ENCODE results near the gene DSC1. TPM values are rescaled to one million over a fixed set of nuclear protein-coding genes. Genes with fewer than 3 reads are reported as not detected.

The DSC1 gene, protein sequence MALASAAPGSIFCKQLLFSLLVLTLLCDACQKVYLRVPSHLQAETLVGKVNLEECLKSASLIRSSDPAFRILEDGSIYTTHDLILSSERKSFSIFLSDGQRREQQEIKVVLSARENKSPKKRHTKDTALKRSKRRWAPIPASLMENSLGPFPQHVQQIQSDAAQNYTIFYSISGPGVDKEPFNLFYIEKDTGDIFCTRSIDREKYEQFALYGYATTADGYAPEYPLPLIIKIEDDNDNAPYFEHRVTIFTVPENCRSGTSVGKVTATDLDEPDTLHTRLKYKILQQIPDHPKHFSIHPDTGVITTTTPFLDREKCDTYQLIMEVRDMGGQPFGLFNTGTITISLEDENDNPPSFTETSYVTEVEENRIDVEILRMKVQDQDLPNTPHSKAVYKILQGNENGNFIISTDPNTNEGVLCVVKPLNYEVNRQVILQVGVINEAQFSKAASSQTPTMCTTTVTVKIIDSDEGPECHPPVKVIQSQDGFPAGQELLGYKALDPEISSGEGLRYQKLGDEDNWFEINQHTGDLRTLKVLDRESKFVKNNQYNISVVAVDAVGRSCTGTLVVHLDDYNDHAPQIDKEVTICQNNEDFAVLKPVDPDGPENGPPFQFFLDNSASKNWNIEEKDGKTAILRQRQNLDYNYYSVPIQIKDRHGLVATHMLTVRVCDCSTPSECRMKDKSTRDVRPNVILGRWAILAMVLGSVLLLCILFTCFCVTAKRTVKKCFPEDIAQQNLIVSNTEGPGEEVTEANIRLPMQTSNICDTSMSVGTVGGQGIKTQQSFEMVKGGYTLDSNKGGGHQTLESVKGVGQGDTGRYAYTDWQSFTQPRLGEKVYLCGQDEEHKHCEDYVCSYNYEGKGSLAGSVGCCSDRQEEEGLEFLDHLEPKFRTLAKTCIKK
- not detected for total RNA-seq

- no peak for ATAC-seq (replicated peaks)
- no peak within 1 kb of the TSS for H3K4me3 Mint-ChIP-seq
- H3K27me3 Mint-ChIP-seq, result no peaks in the 10 kb centered on the region
- no peak within 1 kb of the TSS for H3K27ac Mint-ChIP-seq
- H3K4me1 Mint-ChIP-seq, result no peaks in the 10 kb centered on the region
- H3K9me3 Mint-ChIP-seq, result peaks cover 4% of the 10 kb centered on the region
- no peaks in the 10 kb centered on the region for H3K36me3 Mint-ChIP-seq (ENCODE audit: low read depth)
Measured at GRCh38 chr18:31162825-31163435, at the start of gene DSC1. DSC1 (minus strand) TSS chr18:31162856; CDS start chr18:31162594, 262 bp downstream.

- H3K4me3 Mint-ChIP-seq, result no peak overlapping the region
- peaks cover 4% of the 10 kb centered on the region for H3K9me3 Mint-ChIP-seq
- no peak for ATAC-seq (replicated peaks)
- H3K36me3 Mint-ChIP-seq (ENCODE audit: low read depth), result no peaks in the 10 kb centered on the region
- no peaks in the 10 kb centered on the region for H3K4me1 Mint-ChIP-seq
- no peak overlapping the region for H3K27ac Mint-ChIP-seq
- H3K27me3 Mint-ChIP-seq, result no peaks in the 10 kb centered on the region
Measured at GRCh38 chr18:31211047-31211446, 48.4 kb upstream of the DSC1 start.

DNA sequence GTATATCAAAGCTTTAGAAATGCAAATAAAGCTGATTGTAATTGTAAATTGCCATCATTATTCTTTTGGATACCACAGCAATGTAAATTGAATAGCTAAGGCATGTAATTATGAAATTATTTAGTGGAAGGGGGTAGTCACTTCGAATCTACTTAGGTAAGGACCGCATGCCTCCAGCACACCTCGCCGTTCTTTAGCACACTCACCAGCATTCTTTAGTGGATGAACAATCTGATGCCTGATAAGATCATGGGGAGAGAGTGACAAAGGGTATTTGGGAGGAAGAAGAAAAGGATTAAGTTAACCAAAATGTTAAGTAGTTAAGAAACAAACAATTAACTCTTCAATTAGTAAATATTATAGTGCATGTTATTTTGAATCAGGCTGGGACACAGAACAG is 46.4 kb upstream of the DSC1 start:
- no peak for ATAC-seq (replicated peaks)
- Mint-ChIP-seq H3K36me3 (ENCODE audit: low read depth) (no peaks in the 10 kb centered on the region), H3K27ac (no peak overlapping the region), H3K4me3 (no peak overlapping the region), H3K9me3 (peaks cover 4% of the 10 kb centered on the region), H3K4me1 (no peaks in the 10 kb centered on the region), H3K27me3 (no peaks in the 10 kb centered on the region)

GRCh38 chr18:31207391-31207790 is 44.7 kb upstream of the DSC1 start:
- H3K27ac Mint-ChIP-seq, result no peak overlapping the region
- H3K9me3 Mint-ChIP-seq, result peaks cover 7% of the 10 kb centered on the region
- no peaks in the 10 kb centered on the region for H3K36me3 Mint-ChIP-seq (ENCODE audit: low read depth)
- H3K27me3 Mint-ChIP-seq, result no peaks in the 10 kb centered on the region
- no peak overlapping the region for H3K4me3 Mint-ChIP-seq
- no peak for ATAC-seq (replicated peaks)
- no peaks in the 10 kb centered on the region for H3K4me1 Mint-ChIP-seq

GRCh38 chr18:31206787-31207381 is 44.2 kb upstream of the DSC1 start:
- no peaks in the 10 kb centered on the region for H3K36me3 Mint-ChIP-seq (ENCODE audit: low read depth)
- no peak overlapping the region for H3K4me3 Mint-ChIP-seq
- ATAC-seq (replicated peaks), result no peak
- no peaks in the 10 kb centered on the region for H3K27me3 Mint-ChIP-seq
- H3K27ac Mint-ChIP-seq, result no peak overlapping the region
- H3K9me3 Mint-ChIP-seq, result peaks cover 7% of the 10 kb centered on the region
- no peaks in the 10 kb centered on the region for H3K4me1 Mint-ChIP-seq

DNA sequence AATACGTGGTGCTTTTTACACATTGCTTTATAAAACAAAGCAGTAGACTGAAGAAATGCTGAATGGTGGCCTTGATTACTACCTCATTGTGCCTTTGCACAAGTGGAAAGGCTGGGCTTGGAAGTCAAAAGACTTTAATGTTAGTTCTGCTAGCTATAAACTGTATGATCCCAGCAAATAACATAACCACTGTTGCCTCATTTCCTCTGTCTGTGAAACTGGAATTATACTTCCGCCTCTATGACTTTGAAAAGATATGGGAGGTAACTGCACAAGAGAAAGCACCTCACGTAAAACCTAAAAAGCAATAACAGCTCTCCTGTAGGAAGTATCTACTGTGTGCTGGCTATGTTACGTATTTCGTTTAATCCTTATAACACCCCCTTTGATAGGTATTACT is 43.4 kb upstream of the DSC1 start:
- Mint-ChIP-seq H3K27me3 (no peaks in the 10 kb centered on the region), H3K27ac (no peak overlapping the region), H3K36me3 (ENCODE audit: low read depth) (no peaks in the 10 kb centered on the region), H3K4me1 (no peaks in the 10 kb centered on the region), H3K4me3 (no peak overlapping the region), H3K9me3 (peaks cover 7% of the 10 kb centered on the region)
- no peak for ATAC-seq (replicated peaks)

DNA sequence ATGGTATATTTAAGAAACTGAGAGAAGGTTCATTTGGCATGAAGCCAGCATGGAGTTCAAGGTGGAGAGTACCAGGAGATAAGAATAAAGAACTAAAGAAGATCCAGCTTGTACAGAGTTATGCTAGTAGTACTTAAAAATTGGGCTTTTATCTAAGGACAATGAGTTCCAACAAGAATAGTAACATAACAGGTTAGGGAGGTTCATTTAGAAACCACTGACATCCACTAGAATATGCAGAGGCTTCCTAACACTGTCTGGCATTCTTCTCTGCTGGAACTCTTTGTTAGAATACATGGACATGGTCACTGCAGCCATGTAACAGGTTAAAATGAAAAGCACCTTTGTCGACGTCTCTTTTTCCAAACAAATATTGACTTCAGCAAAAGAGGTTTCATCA is 42.6 kb upstream of the DSC1 start:
- Mint-ChIP-seq H3K9me3 (peaks cover 11% of the 10 kb centered on the region), H3K27me3 (no peaks in the 10 kb centered on the region)
- ATAC-seq (replicated peaks), result no peak

DNA sequence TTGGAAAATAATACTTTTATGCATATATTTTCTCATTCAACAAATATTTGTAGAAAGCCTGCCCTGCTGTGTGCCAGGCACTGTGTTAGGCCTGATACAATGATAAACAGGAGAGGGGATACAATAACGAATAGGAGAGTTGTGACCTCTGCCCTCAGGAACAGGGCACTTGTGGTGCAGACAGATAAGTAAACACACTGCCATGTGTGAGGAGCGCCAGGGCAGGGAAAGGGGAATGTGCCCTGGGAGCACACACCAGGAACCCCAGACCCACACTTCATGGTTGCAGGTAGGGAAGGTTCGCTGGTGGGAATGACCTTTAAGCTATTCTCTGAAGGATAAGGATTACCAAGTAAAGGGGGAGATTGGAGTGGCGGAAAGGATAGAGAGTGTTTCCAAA is 42.2 kb upstream of the DSC1 start:
- peaks cover 11% of the 10 kb centered on the region for H3K9me3 Mint-ChIP-seq
- no peak overlapping the region for H3K27ac Mint-ChIP-seq
- no peaks in the 10 kb centered on the region for H3K27me3 Mint-ChIP-seq
- H3K4me3 Mint-ChIP-seq, result no peak overlapping the region
- no peaks in the 10 kb centered on the region for H3K36me3 Mint-ChIP-seq (ENCODE audit: low read depth)
- ATAC-seq (replicated peaks), result no peak
- H3K4me1 Mint-ChIP-seq, result no peaks in the 10 kb centered on the region

More for the DNA sequence above, 42.6 kb upstream of the DSC1 start:
- Mint-ChIP-seq H3K36me3 (ENCODE audit: low read depth) (no peaks in the 10 kb centered on the region), H3K27ac (no peak overlapping the region), H3K4me1 (no peaks in the 10 kb centered on the region), H3K4me3 (no peak overlapping the region)

GRCh38 chr18:31204166-31204565 is 41.5 kb upstream of the DSC1 start:
- Mint-ChIP-seq H3K36me3 (ENCODE audit: low read depth) (no peaks in the 10 kb centered on the region), H3K27me3 (no peaks in the 10 kb centered on the region), H3K4me3 (no peak overlapping the region), H3K9me3 (peaks cover 11% of the 10 kb centered on the region), H3K27ac (no peak overlapping the region), H3K4me1 (no peaks in the 10 kb centered on the region)
- no peak for ATAC-seq (replicated peaks)

GRCh38 chr18:31203794-31204148 is 41.1 kb upstream of the DSC1 start:
- Mint-ChIP-seq H3K9me3 (peaks cover 11% of the 10 kb centered on the region), H3K36me3 (ENCODE audit: low read depth) (no peaks in the 10 kb centered on the region), H3K27me3 (no peaks in the 10 kb centered on the region), H3K27ac (no peak overlapping the region), H3K4me1 (no peaks in the 10 kb centered on the region), H3K4me3 (no peak overlapping the region)
- ATAC-seq (replicated peaks), result no peak

GRCh38 chr18:31203096-31203793 is 40.6 kb upstream of the DSC1 start:
- H3K9me3 Mint-ChIP-seq, result peaks cover 11% of the 10 kb centered on the region
- no peak overlapping the region for H3K27ac Mint-ChIP-seq
- H3K4me3 Mint-ChIP-seq, result no peak overlapping the region
- no peaks in the 10 kb centered on the region for H3K4me1 Mint-ChIP-seq
- H3K27me3 Mint-ChIP-seq, result no peaks in the 10 kb centered on the region
- no peak for ATAC-seq (replicated peaks)
- H3K36me3 Mint-ChIP-seq (ENCODE audit: low read depth), result no peaks in the 10 kb centered on the region

- H3K27ac Mint-ChIP-seq, result no peak overlapping the region
- no peaks in the 10 kb centered on the region for H3K4me1 Mint-ChIP-seq
- no peak overlapping the region for H3K4me3 Mint-ChIP-seq
- no peak for ATAC-seq (replicated peaks)
- no peaks in the 10 kb centered on the region for H3K27me3 Mint-ChIP-seq
- no peaks in the 10 kb centered on the region for H3K36me3 Mint-ChIP-seq (ENCODE audit: low read depth)
- H3K9me3 Mint-ChIP-seq, result peaks cover 6% of the 10 kb centered on the region
Measured at GRCh38 chr18:31199190-31199769, 36.6 kb upstream of the DSC1 start.

GRCh38 chr18:31197676-31198075 is 35.0 kb upstream of the DSC1 start:
- no peak overlapping the region for H3K27ac Mint-ChIP-seq
- no peaks in the 10 kb centered on the region for H3K36me3 Mint-ChIP-seq (ENCODE audit: low read depth)
- no peaks in the 10 kb centered on the region for H3K4me1 Mint-ChIP-seq
- H3K9me3 Mint-ChIP-seq, result peaks cover 4% of the 10 kb centered on the region
- no peaks in the 10 kb centered on the region for H3K27me3 Mint-ChIP-seq
- no peak overlapping the region for H3K4me3 Mint-ChIP-seq
- ATAC-seq (replicated peaks), result no peak

GRCh38 chr18:31195063-31195462 is 32.4 kb upstream of the DSC1 start:
- ATAC-seq (replicated peaks), result no peak
- Mint-ChIP-seq H3K4me3 (no peak overlapping the region), H3K4me1 (no peaks in the 10 kb centered on the region), H3K9me3 (peaks cover 9% of the 10 kb centered on the region), H3K27me3 (no peaks in the 10 kb centered on the region), H3K36me3 (ENCODE audit: low read depth) (no peaks in the 10 kb centered on the region), H3K27ac (no peak overlapping the region)

Measured in activated T-helper 17 cell treated with anti-CD3 and anti-CD28 coated beads, Interleukin-2, amount 50 U/mL, for 72 hours (primary cell).